GM21825 (cell line): Measurements from ENCODE around the gene TMEM154.
A peak's percentile ranks its signal among the peaks of the same experiment; 100 is the strongest.
"Not testable (repeated sequence)": the region's sequence is repeated elsewhere in the genome, so short reads cannot be mapped to it uniquely, and the experiment has no call there.

Experiments
- ATAC-seq: cut with Tn5 transposase; IDR thresholded peaks from one replicate; pipeline ENCODE4 v1.9.1; 2021; ENCODE audit warnings: mild to moderate bottlenecking, moderate library complexity; ENCODE audit not compliant: unreplicated experiment

Gene TMEM154

GRCh38 chr4:152668338-152668964, 11.3 kb downstream of the TMEM154 start:
- ATAC-seq: no peak

- ATAC-seq: no peak
Observed at GRCh38 chr4:152667781-152668180, 12.0 kb downstream of the TMEM154 start.

- ATAC-seq: no peak
Observed at GRCh38 chr4:152666946-152667345, 12.9 kb downstream of the TMEM154 start.

- ATAC-seq: no peak
Observed at GRCh38 chr4:152665691-152666395, 14.0 kb downstream of the TMEM154 start.

GRCh38 chr4:152664067-152664378, 15.8 kb downstream of the TMEM154 start:
- ATAC-seq: not testable (repeated sequence)

GRCh38 chr4:152663203-152664066, 16.4 kb downstream of the TMEM154 start:
- peak; percentile 50 for ATAC-seq

- no peak for ATAC-seq
Observed at GRCh38 chr4:152661649-152662048, 18.1 kb downstream of the TMEM154 start.

GRCh38 chr4:152660526-152660925, 19.3 kb downstream of the TMEM154 start:
- ATAC-seq: no peak

- no peak for ATAC-seq
Observed at GRCh38 chr4:152659806-152660205, 20.0 kb downstream of the TMEM154 start.

GRCh38 chr4:152657657-152658056, 22.1 kb downstream of the TMEM154 start:
- ATAC-seq: no peak

- ATAC-seq: no peak
Observed at GRCh38 chr4:152655272-152656129, 24.3 kb downstream of the TMEM154 start.

- no peak for ATAC-seq
Observed at GRCh38 chr4:152652102-152652501, 27.7 kb downstream of the TMEM154 start.

- no peak for ATAC-seq
Observed at GRCh38 chr4:152651473-152652060, 28.2 kb downstream of the TMEM154 start.

- ATAC-seq: no peak
Observed at GRCh38 chr4:152646221-152646620, 33.6 kb downstream of the TMEM154 start.

- no peak for ATAC-seq
Observed at GRCh38 chr4:152644130-152644529, 35.7 kb downstream of the TMEM154 start.

GRCh38 chr4:152643153-152644035, 36.4 kb downstream of the TMEM154 start:
- peak; percentile 81 for ATAC-seq

- ATAC-seq: no peak
Observed at GRCh38 chr4:152640058-152640921, 39.5 kb downstream of the TMEM154 start.

- no peak for ATAC-seq
Observed at GRCh38 chr4:152635851-152636250, 43.9 kb downstream of the TMEM154 start.
